HG03457 (cell line): ENCODE measurements around the gene UBXN11.

Source experiments
- ATAC-seq: cut with Tn5 transposase; IDR thresholded peaks from one replicate; pipeline ENCODE4 v1.9.1; 2021; ENCODE audit warnings: moderate number of reproducible peaks; ENCODE audit not compliant: unreplicated experiment

The UBXN11 gene

DNA sequence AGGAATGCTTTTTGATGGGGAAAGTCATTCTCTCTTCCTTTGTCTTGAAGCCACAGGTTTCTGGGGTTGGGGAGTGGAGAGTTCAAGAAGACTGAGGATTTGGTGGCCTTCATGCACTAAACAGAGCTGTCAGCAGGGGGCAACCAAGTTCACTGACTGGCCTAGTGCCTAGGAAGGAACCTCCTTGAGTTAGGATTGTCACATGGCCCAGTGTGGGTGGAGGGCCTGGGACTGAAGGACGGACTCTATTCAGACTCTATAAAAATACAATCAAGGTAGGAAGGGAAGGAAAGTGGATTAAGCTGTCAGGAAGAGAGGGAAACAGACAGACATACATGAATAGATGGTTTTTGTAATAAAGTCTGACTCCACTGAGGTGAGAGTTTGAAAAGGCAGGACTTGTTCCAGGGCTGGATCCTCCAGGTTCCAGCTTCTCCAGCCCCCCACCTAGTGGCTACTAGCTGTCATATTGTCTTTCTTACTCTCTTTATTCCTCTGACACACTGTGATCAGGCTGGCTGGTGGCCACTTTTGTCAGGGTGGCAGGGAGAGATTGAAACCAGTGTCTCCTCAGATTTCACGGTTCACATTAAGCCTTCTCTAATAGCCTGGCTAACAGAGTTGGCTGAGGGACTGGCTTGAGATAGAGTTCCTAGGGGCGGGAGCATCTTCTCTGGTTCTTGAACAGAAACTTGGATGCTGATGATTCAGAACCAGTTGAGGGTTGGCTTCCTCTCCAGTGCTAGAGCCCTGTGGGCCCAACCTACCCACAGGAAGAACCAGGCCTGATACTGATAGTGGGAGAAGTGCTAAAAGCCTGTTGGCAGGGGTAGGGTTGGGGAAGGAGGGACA lies 30.6 kb downstream of the UBXN11 start:
- ATAC-seq = no peak

DNA sequence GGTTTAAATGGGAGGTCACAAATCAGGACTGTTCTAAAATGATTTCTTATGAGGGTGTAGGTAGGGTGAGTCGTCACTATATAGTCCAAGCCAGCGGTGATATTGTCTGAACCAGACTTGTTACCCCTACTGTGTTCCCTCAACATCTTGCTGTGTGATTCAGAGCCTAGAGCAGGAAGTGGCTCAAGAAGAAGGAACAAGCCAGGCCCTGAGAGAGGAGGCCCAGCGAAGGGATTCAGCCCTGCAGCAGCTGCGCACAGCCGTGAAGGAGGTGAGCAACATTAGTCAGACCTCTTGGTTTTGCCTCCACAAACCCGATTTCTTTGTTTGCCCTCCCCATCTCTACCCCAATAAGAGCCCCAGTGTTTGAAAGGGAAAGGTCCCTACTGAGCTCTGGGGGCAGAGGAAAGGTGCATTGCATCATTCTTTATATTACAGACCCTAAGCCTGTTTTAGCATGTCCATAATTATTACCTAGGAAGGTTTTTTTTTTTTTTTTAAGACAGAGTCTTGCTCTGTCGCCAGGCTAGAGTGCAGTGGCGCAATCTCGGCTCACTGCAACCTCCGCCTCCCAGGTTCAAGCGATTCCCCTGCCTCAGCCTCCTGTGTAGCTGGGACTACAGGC lies 31.5 kb downstream of the UBXN11 start:
- ATAC-seq = no peak

DNA sequence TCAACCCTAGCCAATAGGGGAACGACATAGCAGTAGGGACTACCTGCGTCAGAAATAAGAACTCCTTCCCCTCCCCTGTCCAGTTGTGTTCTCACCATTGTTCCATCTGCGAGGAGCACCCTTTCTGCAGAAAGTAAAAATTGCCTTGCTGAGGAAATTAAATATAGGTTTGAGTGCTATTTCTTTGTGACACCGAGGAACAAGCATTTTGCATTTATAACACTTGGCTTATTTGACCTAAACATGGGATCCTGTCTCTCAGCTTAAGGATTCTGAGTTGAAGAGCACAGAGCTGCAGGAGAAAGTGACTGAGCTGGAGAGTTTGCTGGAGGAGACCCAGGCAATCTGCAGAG lies 37.3 kb downstream of the UBXN11 start:
- no peak for ATAC-seq

DNA sequence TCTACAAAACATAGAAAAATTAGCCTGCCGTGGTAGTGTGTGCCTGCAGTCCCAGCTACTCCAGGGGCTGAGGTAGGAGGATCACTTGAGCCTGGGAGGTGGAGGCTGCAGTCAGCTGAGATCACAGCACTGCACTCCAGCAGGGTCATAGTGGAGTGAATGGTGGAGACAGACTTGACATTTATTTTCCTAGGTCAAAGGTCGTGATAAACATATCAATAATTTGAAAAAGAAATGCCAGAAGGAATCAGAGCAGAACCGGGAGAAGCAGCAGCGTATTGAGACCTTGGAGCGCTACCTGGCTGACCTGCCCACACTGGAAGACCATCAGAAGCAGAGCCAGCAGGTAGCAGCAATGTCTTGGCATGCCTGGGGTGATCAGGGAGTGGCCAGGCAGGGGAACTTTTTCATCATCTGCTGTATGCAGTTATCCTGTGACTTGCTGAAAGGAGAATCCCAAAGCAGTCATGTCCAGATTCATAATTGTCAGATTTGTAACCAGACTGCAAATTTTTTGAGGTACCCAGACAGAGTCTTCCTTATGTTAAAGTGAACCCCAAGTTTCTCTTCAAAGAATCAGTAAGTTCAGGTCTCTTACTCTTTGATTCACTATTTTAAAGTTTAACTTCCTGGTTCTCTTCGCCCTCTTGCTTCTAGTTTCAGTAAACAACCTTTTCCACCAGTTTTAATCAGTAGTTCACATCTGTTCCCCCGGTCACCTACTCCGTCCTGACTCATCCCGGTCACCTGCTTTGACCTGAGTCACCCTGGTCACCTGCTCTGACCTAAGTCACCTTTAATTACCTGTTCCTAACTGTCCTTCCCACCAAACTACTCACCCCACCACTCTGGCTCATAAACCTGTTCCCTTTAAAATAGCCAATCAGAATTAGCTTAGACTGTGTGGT lies 37.9 kb downstream of the UBXN11 start:
- ATAC-seq = no peak

DNA sequence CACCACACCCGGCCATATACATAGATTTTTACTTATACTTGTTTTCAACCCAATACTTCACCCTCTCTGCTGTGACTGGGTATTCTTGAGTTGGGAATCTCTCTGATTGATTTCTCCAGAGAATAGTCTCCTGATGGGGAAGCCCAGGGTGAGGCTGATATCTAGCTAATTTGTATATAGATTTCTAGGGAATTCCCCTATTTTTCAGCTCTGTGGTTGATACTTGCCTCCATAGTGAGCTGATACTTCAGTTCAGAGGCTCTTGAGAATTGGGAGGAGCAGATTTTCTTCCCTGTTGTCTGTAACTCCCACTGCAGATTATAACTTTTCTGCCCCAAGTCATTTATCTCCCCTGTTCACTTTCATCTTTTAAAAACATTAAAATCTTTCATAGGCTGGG lies 41.0 kb downstream of the UBXN11 start:
- ATAC-seq = no peak

DNA sequence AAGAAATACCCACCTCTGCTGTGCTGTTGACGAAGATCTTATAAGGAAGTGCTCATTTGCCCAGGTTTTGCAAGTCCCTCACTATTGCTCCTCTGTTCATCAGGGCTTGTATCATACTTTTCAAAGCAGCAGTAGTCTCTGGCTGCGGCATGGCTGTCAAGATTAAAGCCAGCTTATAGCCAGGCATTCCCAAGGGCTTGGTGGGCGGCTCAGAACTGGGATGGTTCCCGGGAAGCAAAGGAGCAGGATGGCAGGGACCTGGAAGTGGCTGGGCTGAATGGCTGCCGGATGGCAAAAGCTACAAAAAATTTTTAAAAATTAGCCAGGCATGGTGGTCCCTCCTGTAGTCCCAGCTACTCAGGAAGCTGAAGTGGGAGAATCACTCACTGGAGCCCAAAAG lies 43.2 kb downstream of the UBXN11 start:
- ATAC-seq = no peak

DNA sequence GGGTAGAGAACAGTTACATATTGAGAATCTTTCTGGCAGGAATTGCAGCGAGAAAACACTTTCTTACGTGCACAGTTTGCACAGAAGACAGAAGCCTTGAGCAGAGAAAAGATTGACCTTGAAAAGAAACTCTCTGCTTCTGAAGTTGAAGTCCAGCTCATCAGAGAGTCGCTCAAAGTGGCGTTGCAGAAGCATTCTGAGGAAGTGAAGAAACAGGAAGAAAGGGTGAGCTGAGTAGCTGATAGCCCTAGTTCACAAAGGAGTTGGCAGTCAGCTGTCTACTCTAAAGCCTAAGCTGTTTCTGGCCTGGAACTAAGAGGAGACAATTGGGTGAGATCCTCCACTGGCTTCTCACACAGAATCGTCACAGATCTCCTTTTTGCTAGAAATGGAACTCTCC lies 46.9 kb downstream of the UBXN11 start:
- ATAC-seq = no peak

DNA sequence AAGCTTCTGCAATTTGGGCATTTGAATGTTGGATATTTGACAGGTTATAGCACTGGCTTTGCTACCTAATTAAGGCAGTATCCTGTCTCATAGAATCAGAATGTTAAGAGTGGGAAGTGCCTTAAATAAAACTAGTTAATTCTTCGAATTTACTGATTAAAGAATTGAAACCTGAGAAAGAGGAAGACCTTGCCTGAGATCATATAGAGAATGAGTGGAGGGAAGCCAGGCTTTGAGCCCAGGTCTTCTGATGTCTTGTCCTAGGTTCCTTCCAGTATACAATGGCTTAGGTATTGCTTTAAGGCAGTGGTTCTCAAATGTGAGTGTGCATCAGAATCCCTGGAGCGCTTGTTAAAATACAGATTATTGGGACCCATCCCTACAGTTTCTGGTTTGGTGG lies 47.4 kb downstream of the UBXN11 start:
- no peak for ATAC-seq

DNA sequence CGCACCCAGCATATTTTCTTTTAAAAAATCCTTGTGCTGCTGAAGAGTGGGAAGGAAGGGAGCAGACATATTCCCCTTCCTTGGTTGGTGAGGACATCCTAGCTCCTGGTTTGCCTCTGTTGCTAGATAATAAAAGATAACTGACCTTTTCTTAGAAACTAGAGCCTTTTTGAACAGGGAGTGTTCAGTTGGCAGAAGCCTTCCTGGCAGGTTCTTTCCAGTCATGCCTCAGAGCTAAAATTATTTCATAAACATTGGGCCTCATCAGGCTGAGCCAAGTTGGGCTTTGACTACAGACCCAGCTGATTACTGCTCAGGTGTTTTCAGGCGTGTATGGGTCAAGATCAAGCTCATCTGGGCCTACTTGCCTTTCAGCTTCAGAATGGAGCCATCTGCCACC lies 49.2 kb downstream of the UBXN11 start:
- ATAC-seq = no peak

DNA sequence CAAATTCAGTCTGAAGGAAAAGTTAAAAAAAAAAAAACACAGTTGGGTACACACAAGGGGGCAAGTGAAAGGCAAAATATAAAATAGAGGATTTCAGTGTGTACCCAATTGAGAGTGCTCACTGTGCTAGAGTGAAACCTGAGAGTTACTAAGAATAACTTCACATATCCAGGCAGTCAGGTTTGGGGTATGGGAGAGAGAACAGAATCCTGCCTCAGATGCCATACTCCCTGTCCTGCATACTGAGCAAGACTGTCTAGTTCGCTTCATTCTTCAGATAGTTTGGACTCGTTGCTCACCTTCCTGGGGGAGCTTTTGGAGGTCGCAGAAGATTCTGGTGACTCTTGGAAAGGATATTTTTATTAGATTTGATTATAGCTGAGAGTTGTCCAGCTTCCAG lies 52.0 kb downstream of the UBXN11 start:
- ATAC-seq = no peak

DNA sequence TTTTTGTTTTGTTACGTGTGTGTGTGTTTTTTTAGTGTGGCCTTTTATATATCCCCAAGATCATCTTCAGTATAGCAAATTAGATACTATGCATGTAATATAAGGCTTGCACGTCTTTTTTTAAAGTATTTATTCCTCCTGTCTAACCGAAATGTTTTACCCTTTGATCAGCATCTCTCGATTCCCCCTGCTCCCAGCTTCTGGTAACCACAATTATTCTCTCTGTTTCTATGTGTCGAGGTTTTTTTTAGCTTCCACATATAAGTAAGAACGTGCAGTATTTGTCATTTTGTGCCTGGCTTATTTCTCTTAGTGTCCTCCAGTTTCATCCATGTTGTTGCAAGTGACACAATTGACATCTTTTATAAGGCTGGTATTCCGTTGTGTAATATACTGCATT lies 53.7 kb downstream of the UBXN11 start:
- no peak for ATAC-seq

DNA sequence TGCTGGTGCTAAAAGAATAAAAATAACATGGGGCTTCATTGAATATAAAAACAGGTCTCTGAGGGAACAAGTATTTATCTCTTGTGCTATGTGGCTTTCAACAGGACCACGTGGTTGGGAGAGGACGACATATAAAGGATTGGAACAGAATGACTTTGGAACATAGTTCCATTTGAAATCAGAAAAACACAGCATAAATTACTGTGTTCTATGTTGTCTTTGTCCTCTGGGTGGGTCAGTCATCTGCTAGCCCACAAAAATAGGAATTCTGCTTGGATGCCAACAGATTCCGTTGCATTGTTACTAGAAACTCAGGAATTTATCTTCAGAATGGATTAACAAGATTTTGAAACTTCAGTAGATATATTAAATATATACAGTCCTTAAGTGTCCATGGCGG lies 66.5 kb downstream of the UBXN11 start:
- ATAC-seq = no peak

DNA sequence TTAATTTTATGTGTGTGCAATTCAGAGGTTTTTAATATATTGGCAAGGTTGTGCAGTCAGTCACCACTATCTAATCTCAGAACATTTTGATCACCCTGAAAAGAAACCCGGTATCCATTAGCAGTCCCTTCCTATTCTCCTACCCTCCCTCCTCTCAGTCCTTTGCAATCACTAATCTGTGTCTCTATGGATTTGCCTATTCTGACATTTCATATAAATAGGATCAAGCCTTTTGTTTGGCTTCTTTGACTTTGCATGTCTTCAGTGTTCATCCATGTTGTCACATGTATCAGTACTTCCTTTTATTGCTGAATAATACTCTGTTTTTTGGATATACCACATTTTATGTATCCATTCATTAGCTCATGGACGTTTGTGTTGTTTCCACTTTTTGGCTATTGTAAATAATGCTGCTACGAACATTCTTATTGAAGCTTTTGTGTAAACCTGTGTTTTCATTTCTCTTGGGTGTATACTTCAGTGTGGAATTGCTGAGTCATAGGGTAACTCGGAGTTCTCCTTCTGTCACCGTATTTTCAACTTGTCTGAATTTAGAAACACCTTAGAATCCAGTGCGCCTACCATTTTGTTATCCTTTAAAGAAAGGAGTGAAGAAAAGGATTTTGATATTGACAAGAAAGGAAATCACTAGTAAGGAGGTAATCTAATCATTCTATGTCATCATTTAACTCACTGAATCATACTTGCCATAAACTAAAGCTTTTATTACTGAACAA lies 69.0 kb downstream of the UBXN11 start:
- no peak for ATAC-seq

DNA sequence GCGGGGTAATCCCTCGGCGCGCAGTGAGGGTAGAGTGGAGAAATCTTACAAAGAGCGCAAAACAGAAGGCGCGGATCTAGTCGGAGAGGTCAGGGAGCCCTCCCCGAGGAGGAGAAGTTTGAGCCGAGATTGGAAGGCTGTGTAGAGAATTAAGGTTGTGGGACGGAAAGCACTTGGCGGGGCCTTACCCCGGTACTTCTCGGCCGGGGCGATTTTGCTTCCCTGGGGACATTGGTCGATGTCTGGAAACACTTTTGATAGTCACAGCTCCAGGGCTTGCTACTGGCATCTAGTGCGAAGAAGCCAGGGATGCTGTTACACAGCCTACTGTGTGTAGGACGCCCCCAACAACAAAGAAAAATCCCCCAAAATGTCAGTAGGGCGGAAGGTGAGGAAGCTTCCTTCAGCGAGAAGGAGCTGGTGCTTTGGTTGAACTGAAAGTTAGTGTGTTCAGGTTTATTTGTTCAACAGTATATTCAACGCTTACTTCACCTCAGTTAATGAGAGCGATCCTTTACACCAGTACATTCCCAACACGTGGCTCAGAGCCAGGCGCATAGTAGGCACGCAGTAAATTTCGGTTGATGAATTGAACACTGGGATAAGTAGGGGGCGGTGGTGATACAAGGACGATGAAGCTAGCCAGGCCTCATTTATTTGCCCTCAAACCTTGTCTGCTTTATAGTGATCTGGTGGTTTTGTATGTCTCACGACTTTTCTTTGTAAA lies 71.6 kb downstream of the UBXN11 start:
- ATAC-seq = no peak

DNA sequence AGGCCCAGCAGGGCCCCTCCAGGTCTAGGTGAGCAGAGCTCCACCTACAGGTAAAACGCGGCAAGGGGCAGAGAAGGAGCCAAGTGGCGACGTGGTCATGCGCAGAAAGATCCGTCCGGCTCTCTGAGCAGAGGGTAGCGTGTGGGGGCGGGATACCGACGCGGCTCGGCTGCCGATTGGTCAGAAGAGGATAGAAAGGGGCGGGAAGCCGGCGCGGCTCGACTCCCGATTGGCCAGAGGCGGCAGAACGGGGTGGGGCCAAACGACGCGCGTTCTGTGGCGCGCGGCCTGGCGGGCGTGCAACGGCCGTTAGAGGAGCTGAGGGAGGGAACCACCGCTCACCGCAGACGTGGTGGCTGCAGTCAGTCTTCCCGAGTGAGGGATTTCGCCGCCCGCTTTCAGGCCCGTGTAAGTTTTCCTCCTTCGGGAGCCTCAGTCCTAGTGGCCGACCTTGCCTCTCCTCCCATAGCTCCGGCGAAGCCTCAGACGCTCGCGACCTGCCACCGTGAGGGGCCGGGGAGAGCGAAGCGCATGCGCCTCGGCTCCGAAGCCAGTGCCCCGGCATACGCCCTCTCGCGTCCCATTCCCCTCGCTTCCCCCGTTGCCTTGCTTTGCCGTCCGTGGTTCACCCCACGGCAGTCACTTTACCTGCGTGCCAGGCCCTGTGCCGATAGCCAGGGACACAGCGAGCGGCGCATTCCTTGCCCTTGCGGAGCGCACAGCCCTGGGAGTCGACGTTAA lies 72.4 kb downstream of the UBXN11 start, which contains the start of gene CEP85:
Gene CEP85 (plus strand): TSS at position 298 of the 741 bp plus-strand sequence. CDS start 5,584 bp downstream, outside the sequence.
- ATAC-seq = peak; percentile 77
